SK-N-SH treated with all-trans-retinoic acid at 6 μM for 48 hours (cell line): ENCODE measurements around the gene LEP.

Experiments used
- ARNTL ChIP-seq: fragments of 450-650 bp; formaldehyde crosslinking; IDR thresholded peaks from 2 replicates; pipeline ENCODE4 v1.5.0; 2020; ENCODE audit warnings: low read depth, mild to moderate bottlenecking, moderate library complexity, borderline replicate concordance
- BACH2 ChIP-seq: fragments of 250-450 bp; sonication (Bioruptor Pico); IDR thresholded peaks from 2 replicates; pipeline ENCODE4 v1.9.0; 2021; ENCODE audit warnings: mild to moderate bottlenecking, borderline replicate concordance
- ISL1 ChIP-seq: fragments of 250-450 bp; sonication (Bioruptor Pico); IDR thresholded peaks from 2 replicates; pipeline ENCODE4 v2.1.2; 2022; ENCODE audit warnings: mild to moderate bottlenecking, moderate library complexity
- PPARA ChIP-seq: fragments of 250-450 bp; sonication (Bioruptor Pico); IDR thresholded peaks from 2 replicates; pipeline ENCODE4 v1.5.0; 2020; ENCODE audit warnings: mild to moderate bottlenecking, borderline replicate concordance
- RARB ChIP-seq: fragments of 250-450 bp; sonication (Bioruptor Pico); IDR thresholded peaks from 2 replicates; pipeline ENCODE4 v1.8.0; 2021; ENCODE audit warnings: mild to moderate bottlenecking, moderate library complexity
- SNAI2 ChIP-seq: fragments of 250-450 bp; sonication (Bioruptor Pico); IDR thresholded peaks from 2 replicates; pipeline ENCODE4 v1.5.0; 2020; ENCODE audit warnings: mild to moderate bottlenecking, moderate library complexity
- TCF4 ChIP-seq: fragments of 250-450 bp; sonication (Bioruptor Pico); IDR thresholded peaks from 2 replicates; pipeline ENCODE4 v1.8.0; 2021; ENCODE audit warnings: mild to moderate bottlenecking, moderate library complexity, borderline replicate concordance
- ZFP3 ChIP-seq: fragments of 250-450 bp; sonication (Bioruptor Pico); IDR thresholded peaks from 2 replicates; pipeline ENCODE4 v1.5.0; 2020; ENCODE audit warnings: mild to moderate bottlenecking, moderate library complexity
- ZFP30 ChIP-seq: fragments of 450-650 bp; formaldehyde crosslinking; IDR thresholded peaks from 2 replicates; pipeline ENCODE4 v1.5.0; 2022; ENCODE audit warnings: mild to moderate bottlenecking, moderate library complexity
- ZNF70 ChIP-seq: fragments of 450-650 bp; formaldehyde crosslinking; IDR thresholded peaks from 2 replicates; pipeline ENCODE4 v1.5.0; 2020; ENCODE audit warnings: mild to moderate bottlenecking, moderate library complexity
- TF ChIP-seq, protein P1 (sequence below): fragments of 250-450 bp; sonication (Bioruptor Pico); IDR thresholded peaks from 2 replicates; pipeline ENCODE4 v1.8.0; 2020; ENCODE audit warnings: mild to moderate bottlenecking, moderate library complexity, borderline replicate concordance
- TF ChIP-seq, protein P2 (sequence below): fragments of 250-450 bp; sonication (Bioruptor Pico); IDR thresholded peaks from 2 replicates; pipeline ENCODE4 v1.5.1; 2020; ENCODE audit warnings: low read depth, mild to moderate bottlenecking, moderate library complexity
- TF ChIP-seq, protein P3 (sequence below): fragments of 250-450 bp; sonication (Bioruptor Pico); IDR thresholded peaks from 2 replicates; pipeline ENCODE4 v1.5.1; 2021; ENCODE audit warnings: mild to moderate bottlenecking, moderate library complexity
- TF ChIP-seq, protein P4 (sequence below): fragments of 250-450 bp; sonication (Bioruptor Pico); IDR thresholded peaks from 2 replicates; pipeline ENCODE4 v1.5.0; 2020; ENCODE audit warnings: mild to moderate bottlenecking, moderate library complexity

DNA sequence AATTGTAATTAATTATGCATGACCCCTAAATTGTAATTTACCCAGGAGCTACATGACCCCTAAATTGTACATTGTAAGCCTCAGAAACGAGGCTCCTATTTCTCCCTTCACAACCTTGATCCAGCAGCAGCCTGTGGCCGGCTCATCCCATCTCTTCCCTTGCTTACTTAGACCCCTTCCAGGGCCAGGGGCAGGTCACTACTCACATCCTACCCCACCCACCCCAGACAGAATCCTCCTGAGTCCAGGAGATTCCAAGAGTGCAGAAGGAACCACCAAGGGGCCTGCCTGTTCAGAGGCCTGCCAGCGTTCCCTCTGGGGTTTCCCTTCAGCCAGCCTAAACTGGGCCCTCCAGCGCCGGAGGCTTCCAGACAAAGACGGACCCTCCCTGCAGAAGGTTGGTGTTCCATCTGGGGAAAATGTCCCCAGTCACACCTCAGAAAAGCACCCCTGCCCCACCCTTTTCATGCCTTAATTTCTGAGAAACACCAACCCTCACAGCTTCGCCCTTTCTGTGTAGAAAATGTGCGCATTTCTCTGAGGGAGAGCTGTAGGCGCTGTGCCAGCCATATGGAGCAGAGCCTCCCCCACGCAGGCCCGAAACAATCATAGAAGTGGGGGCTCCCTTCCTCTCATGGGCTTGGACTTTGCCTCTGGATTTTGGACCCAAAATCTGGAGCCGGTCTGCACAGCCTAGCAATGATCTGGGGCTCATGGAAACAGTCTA, 19.2 kb downstream of the LEP start:
- TF ChIP-seq ISL1 (CRISPR knock-in tag), result no peak
- TF ChIP-seq, protein P1, sequence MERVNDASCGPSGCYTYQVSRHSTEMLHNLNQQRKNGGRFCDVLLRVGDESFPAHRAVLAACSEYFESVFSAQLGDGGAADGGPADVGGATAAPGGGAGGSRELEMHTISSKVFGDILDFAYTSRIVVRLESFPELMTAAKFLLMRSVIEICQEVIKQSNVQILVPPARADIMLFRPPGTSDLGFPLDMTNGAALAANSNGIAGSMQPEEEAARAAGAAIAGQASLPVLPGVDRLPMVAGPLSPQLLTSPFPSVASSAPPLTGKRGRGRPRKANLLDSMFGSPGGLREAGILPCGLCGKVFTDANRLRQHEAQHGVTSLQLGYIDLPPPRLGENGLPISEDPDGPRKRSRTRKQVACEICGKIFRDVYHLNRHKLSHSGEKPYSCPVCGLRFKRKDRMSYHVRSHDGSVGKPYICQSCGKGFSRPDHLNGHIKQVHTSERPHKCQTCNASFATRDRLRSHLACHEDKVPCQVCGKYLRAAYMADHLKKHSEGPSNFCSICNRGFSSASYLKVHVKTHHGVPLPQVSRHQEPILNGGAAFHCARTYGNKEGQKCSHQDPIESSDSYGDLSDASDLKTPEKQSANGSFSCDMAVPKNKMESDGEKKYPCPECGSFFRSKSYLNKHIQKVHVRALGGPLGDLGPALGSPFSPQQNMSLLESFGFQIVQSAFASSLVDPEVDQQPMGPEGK (CRISPR knock-in tag), result no peak
- TF ChIP-seq PPARA (CRISPR knock-in tag), result no peak
- TF ChIP-seq, protein P2, sequence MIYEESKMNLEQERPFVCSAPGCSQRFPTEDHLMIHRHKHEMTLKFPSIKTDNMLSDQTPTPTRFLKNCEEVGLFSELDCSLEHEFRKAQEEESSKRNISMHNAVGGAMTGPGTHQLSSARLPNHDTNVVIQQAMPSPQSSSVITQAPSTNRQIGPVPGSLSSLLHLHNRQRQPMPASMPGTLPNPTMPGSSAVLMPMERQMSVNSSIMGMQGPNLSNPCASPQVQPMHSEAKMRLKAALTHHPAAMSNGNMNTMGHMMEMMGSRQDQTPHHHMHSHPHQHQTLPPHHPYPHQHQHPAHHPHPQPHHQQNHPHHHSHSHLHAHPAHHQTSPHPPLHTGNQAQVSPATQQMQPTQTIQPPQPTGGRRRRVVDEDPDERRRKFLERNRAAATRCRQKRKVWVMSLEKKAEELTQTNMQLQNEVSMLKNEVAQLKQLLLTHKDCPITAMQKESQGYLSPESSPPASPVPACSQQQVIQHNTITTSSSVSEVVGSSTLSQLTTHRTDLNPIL (CRISPR knock-in tag), result no peak
- TF ChIP-seq, protein P3, sequence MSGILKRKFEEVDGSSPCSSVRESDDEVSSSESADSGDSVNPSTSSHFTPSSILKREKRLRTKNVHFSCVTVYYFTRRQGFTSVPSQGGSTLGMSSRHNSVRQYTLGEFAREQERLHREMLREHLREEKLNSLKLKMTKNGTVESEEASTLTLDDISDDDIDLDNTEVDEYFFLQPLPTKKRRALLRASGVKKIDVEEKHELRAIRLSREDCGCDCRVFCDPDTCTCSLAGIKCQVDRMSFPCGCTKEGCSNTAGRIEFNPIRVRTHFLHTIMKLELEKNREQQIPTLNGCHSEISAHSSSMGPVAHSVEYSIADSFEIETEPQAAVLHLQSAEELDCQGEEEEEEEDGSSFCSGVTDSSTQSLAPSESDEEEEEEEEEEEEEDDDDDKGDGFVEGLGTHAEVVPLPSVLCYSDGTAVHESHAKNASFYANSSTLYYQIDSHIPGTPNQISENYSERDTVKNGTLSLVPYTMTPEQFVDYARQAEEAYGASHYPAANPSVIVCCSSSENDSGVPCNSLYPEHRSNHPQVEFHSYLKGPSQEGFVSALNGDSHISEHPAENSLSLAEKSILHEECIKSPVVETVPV (CRISPR knock-in tag), result no peak
- no peak for TF ChIP-seq ZNF70 (CRISPR knock-in tag)
- TF ChIP-seq ARNTL (CRISPR knock-in tag), result no peak
- no peak for TF ChIP-seq ZFP3 (CRISPR knock-in tag)
- no peak for TF ChIP-seq ZFP30 (CRISPR knock-in tag)
- TF ChIP-seq SNAI2, result no peak
- no peak for TF ChIP-seq BACH2
- TF ChIP-seq, protein P4, sequence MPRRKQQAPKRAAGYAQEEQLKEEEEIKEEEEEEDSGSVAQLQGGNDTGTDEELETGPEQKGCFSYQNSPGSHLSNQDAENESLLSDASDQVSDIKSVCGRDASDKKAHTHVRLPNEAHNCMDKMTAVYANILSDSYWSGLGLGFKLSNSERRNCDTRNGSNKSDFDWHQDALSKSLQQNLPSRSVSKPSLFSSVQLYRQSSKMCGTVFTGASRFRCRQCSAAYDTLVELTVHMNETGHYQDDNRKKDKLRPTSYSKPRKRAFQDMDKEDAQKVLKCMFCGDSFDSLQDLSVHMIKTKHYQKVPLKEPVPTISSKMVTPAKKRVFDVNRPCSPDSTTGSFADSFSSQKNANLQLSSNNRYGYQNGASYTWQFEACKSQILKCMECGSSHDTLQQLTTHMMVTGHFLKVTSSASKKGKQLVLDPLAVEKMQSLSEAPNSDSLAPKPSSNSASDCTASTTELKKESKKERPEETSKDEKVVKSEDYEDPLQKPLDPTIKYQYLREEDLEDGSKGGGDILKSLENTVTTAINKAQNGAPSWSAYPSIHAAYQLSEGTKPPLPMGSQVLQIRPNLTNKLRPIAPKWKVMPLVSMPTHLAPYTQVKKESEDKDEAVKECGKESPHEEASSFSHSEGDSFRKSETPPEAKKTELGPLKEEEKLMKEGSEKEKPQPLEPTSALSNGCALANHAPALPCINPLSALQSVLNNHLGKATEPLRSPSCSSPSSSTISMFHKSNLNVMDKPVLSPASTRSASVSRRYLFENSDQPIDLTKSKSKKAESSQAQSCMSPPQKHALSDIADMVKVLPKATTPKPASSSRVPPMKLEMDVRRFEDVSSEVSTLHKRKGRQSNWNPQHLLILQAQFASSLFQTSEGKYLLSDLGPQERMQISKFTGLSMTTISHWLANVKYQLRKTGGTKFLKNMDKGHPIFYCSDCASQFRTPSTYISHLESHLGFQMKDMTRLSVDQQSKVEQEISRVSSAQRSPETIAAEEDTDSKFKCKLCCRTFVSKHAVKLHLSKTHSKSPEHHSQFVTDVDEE (CRISPR knock-in tag), result no peak
- TF ChIP-seq RARB (CRISPR knock-in tag), result no peak
- no peak for TF ChIP-seq TCF4 (CRISPR knock-in tag)
